MM.1S (cell line): ENCODE results near the gene CHN1.

ENCODE experiments used
- EZH2 ChIP-seq: fragments of 300-600 bp; sonication (generic); optimal IDR thresholded peaks from 2 replicates; pipeline ENCODE3; 2017; ENCODE audit warnings: low read depth, mild to moderate bottlenecking, antibody characterized with exemption, low read length, mixed read lengths
- EZH2phosphoT487 ChIP-seq: fragments of 300-600 bp; sonication (generic); IDR thresholded peaks from 2 replicates; pipeline ENCODE4 v1.6.1; 2018; ENCODE audit warnings: antibody characterized with exemption, low read length
- TF ChIP-seq, protein P1 (sequence below): fragments of 300-600 bp; sonication (generic); IDR thresholded peaks from 2 replicates; pipeline ENCODE4 v1.5.1; 2016; ENCODE audit warnings: antibody characterized with exemption, low read length, mixed read lengths

DNA sequence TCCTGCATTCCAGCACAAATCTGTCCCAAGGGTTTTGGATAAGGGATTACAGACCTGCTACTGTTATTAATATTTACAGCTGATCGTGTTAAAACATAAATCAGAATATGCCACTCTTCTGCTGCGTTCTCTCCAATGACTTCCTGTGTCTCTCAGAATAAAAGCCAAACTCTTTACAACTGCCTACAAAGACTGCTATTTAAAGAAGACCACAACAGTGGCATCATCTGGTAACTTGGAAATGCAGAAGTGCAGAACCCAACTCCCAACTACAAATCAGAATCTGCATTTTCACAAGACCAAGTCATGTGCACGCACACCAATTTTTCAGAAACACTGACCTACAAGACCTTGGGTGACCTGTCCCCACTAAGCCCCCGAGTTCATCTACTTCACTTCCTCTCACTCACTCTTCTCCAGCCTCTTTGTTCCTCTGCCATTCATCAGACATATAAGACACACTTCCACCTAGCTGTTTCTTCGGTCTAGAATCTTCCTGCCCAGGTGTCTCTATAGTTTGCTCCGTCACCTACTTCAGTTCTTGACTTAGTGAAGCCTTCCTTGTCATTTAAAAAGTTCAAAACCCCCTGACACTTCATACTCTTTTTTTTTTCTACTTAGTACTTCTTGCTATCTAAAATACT is 36.0 kb downstream of the CHN1 start:
- TF ChIP-seq, protein P1, sequence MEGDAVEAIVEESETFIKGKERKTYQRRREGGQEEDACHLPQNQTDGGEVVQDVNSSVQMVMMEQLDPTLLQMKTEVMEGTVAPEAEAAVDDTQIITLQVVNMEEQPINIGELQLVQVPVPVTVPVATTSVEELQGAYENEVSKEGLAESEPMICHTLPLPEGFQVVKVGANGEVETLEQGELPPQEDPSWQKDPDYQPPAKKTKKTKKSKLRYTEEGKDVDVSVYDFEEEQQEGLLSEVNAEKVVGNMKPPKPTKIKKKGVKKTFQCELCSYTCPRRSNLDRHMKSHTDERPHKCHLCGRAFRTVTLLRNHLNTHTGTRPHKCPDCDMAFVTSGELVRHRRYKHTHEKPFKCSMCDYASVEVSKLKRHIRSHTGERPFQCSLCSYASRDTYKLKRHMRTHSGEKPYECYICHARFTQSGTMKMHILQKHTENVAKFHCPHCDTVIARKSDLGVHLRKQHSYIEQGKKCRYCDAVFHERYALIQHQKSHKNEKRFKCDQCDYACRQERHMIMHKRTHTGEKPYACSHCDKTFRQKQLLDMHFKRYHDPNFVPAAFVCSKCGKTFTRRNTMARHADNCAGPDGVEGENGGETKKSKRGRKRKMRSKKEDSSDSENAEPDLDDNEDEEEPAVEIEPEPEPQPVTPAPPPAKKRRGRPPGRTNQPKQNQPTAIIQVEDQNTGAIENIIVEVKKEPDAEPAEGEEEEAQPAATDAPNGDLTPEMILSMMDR = no peak
- TF ChIP-seq EZH2 (no peak), EZH2phosphoT487 (no peak)
